ENCODE data around the gene SMARCA4.
"Not testable (repeated sequence)": the region's sequence is repeated elsewhere in the genome, so short reads cannot be mapped to it uniquely, and the experiment has no call there.

The SMARCA4 gene

DNA sequence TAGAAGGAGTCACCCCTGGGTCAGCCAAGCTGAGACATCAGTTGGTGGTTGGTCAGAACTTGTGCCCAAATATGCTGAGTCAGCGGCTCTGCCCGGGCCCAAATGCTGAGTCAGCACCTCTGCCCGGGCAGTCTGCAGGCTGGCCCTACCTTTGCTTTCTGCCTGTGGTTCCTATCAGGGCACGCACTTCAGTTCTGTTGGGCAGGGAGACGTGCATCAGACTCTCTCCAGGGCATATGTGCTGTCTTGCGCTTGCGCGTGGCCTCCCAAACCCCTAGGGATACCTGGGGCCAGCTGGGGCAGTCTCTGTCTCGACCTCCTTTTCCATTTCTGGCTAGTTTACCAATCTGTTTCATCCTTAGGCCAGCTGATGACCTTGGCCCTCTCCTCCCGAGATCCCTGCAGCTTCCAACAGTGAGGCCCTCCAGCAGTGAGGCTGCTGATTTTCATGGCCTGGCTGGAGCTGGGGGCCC, 104.0 kb downstream of the SMARCA4 start:
- peak in 6 of 51 donors; percentile 1 to 22 (median 3) for DNase-seq

DNA sequence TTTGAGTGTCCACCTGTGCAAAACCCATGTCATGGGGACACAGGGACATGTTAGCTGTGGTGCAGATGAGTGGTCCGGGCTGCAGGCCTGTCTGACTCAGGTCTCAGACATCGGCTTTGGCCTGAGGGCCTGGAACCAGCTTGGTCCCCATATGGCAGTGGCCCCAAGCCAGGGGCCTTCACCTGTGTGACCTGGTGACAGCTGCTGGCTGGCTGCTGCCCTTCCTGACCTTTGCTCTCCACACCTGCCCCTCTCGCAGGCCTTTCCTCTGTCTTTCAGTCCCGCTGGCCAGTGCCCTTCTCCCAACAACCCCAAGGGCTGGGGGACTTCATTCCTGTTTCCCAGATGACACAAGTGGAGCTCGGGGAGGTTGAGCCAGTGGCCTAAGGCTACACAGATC, 105.5 kb downstream of the SMARCA4 start:
- no peak for DNase-seq

DNA sequence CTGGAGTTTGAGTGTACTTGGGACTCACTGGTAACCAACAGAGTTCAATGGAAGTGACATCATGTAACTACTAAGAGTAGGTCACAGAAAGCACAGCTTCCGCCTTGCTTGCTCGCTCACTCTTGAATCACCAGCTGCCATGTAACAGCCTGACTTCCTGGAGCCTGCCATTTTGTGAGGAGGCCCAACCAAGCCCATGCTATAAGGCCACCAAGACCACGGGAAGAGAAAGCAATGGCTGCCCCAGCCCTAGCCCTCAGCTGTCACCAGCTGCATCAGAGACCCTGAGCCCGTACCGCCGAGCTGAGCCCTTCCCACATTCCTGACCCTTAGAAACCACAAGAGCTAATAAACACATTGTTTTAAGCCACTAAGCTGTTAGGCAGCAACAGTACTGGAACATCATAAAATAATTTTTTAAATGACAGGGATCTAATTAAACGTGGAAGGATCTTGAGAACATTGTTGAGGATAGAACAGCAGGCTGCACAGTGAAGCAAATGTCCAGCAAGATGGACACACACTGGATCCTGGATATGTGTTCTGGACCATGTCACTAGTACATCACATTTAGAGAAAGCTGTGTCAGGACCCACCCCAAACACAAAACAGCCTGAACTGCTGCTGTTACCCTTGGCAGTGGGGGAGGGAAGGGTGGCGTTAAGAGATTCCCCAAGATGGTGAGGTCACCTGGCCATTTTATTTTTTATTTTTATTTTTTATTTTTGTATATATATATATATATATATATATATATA, 106.7 kb downstream of the SMARCA4 start:
- DNase-seq = no peak

DNA sequence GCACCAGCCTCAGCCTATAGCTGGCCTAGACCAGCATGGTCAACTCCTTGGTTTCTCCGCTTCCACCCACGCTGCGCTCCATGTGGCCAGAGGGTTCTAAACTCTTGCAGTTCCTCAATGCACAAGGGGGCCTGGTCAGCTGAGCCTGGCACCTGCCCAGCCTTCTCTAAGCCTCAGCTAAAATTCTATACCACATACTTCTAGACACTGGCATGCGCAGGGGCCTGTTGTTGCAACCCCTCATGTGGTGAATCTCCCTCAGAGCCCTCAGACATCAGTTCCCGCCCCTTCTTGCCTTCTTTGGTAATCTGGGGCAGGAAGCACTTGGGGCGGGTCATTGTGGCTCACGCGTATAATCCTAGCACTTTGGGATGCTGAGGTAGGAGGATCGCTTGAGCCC, 108.7 kb downstream of the SMARCA4 start:
- peak in 1 of 51 donors; percentile 4 for DNase-seq

DNA sequence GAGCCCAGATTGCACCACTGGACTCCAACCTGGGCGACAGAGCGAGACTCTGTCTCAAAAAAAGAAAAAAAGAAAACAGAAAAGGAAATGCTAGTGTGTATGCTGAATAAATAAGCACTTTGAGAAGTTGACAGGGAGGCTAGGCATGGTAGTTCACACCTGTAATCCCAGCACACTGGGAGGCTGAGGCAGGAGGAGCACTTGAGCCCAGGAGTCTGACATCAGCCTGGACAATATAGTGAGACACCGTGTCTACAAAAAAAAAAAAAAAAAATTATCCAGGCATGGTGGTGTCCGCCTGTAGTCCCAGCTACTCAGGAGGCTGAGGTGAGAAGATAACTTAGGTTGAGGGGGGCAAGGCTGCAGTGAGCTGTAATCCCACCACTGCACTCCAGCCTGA, 109.3 kb downstream of the SMARCA4 start:
- DNase-seq = no peak

DNA sequence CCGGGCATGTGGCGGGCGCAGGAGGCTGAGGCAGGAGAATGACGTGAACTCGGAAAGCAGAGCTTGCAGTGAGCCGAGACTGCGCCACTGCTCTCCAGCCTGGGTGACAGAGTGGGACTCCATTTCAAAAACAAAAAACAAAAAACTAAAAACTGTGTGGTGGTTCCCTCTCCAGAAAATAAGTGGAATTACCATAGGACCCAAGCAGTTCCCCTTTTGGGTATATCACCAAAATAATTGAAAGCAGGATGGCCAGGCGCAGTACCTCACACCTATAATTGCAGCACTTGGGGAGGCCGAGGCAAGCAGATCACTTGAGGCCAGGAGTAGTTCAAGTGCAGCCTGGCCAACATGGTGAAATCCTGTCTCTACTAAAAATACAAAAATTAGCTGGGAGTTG, 112.7 kb downstream of the SMARCA4 start:
- no peak for DNase-seq

DNA sequence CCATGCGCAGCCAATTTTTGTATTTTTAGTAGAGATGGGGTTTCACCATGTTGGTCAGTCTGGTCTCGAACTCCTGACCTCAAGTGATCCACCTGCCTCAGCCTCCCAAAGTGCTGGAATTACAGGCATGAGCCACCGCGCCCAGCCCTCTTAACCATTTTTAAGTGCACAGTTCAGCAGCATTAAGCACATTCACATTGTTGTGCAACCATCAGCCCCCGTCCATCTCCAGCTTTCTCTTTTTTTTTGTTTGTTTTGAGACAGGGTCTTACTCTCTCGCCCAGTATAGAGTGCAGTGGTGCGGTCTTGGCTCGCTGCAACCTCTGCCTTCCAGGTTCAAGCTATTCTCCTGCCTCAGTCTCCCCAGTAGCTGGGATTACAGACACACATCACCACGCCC, 116.0 kb downstream of the SMARCA4 start:
- DNase-seq = not testable (repeated sequence)

DNA sequence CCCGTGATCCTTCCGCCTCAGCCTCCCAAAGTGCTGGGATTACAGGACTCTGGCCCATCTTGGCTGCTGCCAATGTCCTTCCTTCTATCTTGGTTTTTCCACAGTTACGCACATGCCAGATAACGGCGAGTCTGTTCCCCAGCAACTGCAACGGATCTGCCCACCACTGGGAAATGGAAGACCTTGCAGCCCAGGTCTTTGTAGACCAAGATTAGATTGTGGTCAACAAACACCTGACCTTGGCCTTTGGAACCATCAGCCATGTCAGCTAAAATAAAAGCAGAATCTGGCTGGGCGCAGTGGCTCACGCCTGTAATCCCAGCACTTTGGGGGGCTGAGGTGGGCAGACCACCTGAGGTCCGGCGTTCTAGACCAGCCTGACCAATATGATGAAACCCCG, 118.1 kb downstream of the SMARCA4 start:
- DNase-seq = no peak

DNA sequence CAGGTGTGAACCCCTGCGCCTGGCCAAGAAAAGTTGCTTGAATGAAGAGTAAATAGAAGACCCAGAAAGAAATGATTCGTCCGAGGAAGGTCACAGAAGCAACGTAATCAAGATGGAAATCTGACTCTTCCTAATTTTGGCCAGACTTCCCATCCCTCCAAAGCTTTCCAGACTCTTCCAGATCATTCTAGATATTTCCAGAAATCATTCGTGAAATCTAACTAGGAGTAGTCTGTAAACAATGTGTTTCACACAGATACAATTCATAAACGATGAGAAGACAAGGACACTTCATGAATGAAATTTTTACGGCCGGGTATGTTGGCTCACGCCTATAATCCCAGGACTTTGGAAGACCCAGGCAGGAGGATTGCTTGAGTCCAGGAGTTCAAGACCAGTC, 119.2 kb downstream of the SMARCA4 start:
- DNase-seq = no peak

DNA sequence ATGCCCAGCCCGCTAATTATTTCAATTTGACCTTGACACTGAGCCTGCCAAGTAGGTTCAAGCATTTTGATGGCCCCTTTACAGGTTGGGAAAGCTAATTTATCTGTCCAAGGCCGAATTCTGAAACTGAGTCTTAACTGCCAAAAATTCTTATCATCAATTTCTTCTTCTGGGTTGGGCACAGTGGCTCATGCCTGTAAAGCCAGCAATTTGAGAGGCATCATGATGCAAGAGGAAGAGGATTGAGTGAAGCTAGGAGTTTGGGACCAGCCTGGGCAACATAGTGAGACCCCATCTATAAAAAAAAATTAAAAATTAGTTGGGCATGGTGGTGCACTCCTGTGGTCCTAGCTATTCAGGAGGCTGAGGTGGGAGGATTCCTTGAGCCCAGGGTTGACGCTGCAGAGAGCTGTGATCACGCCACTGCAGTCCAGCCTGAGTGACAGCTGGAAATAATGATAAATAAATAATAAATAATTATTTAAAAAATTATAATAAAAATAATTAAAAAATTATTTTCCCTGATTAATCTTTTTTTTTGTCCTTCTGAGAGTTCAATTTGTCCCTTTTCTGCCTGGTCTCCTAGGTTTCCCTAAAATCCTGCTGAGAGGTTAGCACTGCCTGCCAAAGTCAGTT, 127.2 kb downstream of the SMARCA4 start:
- no peak for DNase-seq

DNA sequence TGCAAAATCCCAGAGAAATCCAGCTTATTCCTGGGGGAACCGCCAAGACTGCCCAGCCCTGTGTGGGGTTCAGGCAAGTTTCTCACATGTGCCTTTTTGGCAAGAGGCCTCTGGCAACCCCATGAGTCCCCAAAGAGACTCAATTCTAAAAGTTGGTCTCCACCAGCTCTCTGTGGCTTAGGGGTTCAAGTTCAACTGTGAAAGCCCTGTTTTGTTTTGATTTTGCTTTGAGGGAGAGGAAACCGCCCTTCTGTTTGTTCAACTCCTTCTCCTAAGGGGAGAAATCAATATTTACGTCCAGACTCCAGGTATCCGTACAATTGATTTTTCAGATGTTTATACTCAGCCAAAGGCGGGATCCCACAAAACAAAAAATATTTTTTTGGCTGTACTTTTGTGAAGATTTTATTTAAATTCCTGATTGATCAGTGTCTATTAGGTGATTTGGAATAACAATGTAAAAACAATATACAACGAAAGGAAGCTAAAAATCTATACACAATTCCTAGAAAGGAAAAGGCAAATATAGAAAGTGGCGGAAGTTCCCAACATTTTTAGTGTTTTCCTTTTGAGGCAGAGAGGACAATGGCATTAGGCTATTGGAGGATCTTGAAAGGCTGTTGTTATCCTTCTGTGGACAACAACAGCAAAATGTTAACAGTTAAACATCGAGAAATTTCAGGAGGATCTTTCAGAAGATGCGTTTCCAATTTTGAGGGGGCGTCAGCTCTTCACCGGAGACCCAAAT, 127.8 kb downstream of the SMARCA4 start:
- peak in 31 of 51 donors; percentile 3 to 71 (median 43) for DNase-seq

DNA sequence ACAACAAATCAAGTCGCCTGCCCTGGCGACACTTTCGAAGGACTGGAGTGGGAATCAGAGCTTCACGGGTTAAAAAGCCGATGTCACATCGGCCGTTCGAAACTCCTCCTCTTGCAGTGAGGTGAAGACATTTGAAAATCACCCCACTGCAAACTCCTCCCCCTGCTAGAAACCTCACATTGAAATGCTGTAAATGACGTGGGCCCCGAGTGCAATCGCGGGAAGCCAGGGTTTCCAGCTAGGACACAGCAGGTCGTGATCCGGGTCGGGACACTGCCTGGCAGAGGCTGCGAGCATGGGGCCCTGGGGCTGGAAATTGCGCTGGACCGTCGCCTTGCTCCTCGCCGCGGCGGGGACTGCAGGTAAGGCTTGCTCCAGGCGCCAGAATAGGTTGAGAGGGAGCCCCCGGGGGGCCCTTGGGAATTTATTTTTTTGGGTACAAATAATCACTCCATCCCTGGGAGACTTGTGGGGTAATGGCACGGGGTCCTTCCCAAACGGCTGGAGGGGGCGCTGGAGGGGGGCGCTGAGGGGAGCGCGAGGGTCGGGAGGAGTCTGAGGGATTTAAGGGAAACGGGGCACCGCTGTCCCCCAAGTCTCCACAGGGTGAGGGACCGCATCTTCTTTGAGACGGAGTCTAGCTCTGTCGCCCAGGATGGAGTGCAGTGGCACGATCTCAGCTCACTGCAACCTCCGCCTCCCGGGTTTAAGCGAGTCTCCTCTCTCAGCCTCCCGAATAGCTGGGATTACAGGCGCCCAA, 128.6 kb downstream of the SMARCA4 start, which contains the start of gene LDLR:
LDLR (plus strand) TSS at position 210 of the 760 bp plus-strand sequence; CDS start at position 296, 86 bp downstream.
- peak in 50 of 51 donors; percentile 8 to 92 (median 70) for DNase-seq

DNA sequence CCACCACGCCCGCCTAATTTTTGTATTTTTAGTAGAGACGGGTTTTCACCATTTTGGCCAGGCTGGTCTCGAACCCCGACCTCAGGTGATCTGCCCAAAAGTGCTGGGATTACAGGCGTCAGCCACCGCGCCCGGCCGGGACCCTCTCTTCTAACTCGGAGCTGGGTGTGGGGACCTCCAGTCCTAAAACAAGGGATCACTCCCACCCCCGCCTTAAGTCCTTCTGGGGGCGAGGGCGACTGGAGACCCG, 129.1 kb downstream of the SMARCA4 start:
- peak in 1 of 51 donors; percentile 58 for DNase-seq

DNA sequence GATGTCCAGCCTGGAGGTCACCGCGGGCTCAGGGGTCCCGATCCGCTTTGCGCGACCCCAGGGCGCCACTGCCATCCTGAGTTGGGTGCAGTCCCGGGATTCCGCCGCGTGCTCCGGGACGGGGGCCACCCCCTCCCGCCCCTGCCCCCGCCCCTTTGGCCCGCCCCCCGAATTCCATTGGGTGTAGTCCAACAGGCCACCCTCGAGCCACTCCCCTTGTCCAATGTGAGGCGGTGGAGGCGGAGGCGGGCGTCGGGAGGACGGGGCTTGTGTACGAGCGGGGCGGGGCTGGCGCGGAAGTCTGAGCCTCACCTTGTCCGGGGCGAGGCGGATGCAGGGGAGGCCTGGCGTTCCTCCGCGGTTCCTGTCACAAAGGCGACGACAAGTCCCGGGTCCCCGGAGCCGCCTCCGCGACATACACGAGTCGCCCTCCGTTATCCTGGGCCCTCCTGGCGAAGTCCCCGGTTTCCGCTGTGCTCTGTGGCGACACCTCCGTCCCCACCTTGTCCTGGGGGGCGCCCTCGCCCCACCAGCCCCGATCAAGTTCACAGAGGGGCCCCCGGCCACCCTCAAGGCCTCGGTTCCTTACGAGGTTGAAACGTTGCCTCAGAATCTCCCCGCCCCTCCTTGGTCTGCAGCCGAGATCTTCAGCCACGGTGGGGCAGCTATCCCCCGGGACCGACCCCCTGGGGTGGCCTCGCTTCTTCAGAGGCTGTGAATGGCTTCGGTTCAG, 129.6 kb downstream of the SMARCA4 start:
- DNase-seq = peak; percentile 57 to 98 (median 95)

DNA sequence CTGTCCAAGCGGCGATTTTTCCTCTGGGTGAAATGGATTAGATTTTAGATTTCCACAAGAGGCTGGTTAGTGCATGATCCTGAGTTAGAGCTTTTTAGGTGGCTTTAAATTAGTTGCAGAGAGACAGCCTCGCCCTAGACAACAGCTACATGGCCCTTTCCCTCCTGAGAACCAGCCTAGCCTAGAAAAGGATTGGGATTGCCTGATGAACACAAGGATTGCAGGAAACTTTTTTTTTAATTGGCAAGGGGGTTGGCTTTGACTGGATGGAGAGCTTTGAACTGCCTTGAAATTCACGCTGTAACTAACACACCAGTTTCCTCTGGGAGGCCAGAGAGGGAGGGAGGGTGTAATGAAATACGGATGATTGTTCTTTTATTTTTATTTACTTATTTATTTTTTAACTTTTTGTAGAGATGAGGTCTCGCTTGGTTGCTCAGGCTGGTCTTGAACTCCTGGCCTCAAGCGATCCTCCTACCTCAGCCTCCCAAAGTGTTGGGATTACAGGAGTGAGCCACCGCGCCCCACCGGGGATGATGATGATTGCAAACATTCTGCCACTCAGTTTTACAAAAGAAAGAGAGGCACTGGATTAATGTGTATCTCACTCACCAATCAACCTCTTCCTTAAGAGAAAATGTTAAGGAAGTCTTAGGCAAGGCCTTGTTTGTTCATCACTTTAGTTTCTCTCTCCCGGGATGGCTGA, 130.3 kb downstream of the SMARCA4 start:
- peak in 3 of 51 donors; percentile 26 to 66 (median 50) for DNase-seq

DNA sequence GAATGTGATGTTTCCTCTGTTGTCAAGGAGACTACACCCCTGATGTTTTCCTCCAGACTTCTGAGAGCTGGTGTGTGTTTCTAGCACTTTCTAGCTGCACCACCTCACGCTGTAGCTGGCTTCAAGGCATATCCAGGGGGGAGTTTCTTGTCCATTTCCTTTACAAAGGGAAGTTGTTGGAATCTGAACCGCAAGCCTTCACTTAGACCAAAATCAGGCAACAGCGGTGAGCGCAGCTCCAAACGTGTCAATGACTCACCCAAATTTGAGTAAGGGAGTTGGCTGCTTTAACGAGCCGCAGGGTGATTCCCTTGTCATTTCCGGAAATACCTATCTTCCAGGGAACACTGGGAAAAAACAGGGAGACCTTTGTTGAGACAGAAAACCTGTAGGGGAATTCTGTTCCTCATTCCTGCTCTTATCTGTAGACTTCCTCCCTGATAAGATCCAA, 130.9 kb downstream of the SMARCA4 start:
- DNase-seq = peak in 15 of 51 donors; percentile 2 to 61 (median 22)

DNA sequence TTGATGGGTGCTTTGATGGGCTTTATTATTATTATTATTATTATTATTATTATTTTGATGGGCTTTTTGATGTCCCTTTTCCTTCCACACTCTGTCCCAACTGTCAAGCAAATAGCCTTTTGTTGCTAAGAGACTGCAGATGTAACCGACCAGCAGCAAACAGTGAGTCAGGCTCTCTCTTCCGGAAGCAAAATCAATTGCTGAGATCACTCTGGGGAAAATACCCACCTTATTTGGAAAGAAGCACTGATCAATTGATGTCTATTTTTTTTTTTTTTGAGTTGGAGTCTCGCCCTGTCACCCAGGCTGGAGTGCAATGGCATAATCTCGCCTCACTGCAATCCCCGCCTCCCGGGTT, 131.3 kb downstream of the SMARCA4 start:
- peak in 5 of 51 donors; percentile 4 to 30 (median 16) for DNase-seq

DNA sequence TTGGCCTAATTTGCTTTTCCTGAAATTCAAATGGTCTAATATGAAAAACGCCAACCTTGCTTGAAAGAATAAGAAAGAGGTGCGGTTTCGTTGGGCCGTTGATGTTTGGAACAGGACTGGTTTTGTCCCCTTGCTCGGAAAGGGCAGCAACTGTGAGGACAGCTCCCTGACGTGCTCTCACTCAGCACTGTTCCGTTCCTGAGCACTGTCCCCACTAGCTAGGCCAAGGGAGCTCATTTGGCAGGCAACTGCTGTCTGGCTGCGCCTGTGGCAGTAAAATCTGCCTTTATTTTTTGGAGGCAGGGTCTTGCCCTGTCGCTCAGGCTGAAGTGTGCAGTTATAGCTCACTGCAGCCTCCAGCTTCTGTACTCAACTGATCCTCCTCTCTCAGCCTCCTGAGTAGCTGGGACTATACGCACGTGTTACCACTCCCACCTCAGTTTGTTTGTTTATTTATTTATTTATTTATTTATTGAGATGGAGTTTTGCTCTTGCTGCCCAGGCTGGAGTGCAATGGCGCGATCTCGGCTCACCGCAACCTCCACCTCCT, 132.9 kb downstream of the SMARCA4 start:
- DNase-seq = peak in 18 of 51 donors; percentile 3 to 54 (median 25)

DNA sequence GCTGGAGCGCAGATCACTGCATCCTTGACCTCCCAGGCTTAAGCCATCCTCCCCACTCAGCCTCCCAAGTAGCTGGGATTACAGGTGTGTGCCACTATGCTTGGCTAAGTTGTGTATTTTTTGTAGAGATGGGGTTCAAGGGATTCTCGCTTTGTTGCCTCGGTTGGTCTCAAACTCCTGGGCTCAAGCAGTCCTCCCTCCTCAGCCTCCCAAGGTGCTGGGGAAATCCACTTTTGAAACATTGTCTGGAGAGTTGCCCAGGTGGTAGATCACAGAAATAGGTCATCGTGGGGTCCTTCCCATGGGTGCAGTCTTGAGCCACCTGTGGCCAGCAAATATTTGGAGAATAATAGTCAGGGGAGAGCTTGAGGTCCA, 133.7 kb downstream of the SMARCA4 start:
- no peak for DNase-seq
